Coronary artery (tissue), 2 donors: ENCODE measurements around the gene TM9SF2.

Source experiments
- DNase-seq: peaks from one replicate; pipeline ENCODE4 v3.0.0-alpha.2; 2017; ENCODE audit warnings: low spot score
- H3K27ac ChIP-seq, 2 donors: fragments of 200-600 bp; sonication (generic); one replicate each; pipeline ENCODE4 v1.5.1; 2016 to 2019
- H3K4me3 ChIP-seq: fragments of 200-600 bp; sonication (generic); 2 replicates; pipeline ENCODE4 v1.5.1; 2016; ENCODE audit warnings: mild to moderate bottlenecking, moderate library complexity
- TF ChIP-seq, protein P1 (sequence below): fragments of 200-600 bp; sonication (generic); IDR thresholded peaks from one replicate; pipeline ENCODE4 v1.5.1; 2019; ENCODE audit warnings: antibody characterized with exemption

TM9SF2 gene

DNA sequence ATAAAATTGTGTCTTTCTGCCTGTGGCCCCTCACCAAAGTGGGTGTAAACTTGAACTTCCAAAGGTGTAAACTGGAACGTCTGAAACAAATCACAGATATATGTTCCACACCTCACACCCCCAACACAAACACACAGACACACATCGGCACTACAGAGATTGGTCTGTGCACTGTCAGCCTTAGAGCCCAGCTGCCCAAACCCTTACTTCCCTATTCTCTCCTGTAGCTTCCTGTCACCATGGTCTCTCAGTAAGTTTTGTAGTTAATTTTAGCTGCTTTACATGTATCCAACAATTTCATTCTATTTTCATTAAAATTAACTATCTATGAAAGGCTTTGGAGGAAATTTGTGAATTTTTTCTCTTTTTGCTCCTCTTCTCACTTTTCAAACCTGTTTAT is 5.4 kb downstream of the TM9SF2 start:
- DNase-seq = no peak
- H3K4me3 ChIP-seq = no peak overlapping the region
- TF ChIP-seq, protein P1, sequence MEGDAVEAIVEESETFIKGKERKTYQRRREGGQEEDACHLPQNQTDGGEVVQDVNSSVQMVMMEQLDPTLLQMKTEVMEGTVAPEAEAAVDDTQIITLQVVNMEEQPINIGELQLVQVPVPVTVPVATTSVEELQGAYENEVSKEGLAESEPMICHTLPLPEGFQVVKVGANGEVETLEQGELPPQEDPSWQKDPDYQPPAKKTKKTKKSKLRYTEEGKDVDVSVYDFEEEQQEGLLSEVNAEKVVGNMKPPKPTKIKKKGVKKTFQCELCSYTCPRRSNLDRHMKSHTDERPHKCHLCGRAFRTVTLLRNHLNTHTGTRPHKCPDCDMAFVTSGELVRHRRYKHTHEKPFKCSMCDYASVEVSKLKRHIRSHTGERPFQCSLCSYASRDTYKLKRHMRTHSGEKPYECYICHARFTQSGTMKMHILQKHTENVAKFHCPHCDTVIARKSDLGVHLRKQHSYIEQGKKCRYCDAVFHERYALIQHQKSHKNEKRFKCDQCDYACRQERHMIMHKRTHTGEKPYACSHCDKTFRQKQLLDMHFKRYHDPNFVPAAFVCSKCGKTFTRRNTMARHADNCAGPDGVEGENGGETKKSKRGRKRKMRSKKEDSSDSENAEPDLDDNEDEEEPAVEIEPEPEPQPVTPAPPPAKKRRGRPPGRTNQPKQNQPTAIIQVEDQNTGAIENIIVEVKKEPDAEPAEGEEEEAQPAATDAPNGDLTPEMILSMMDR = no peak
- no peak overlapping the region for H3K27ac ChIP-seq

- Histone ChIP-seq H3K4me3 (no peak overlapping the region), H3K27ac (no peak overlapping the region)
- TF ChIP-seq, protein P1 = no peak
- DNase-seq = no peak
Measured at GRCh38 chr13:99507054-99507453, 5.8 kb downstream of the TM9SF2 start.

GRCh38 chr13:99507551-99507950 is 6.3 kb downstream of the TM9SF2 start:
- DNase-seq = no peak
- TF ChIP-seq, protein P1 = no peak
- H3K4me3 ChIP-seq = no peak overlapping the region
- H3K27ac ChIP-seq = no peak overlapping the region

DNA sequence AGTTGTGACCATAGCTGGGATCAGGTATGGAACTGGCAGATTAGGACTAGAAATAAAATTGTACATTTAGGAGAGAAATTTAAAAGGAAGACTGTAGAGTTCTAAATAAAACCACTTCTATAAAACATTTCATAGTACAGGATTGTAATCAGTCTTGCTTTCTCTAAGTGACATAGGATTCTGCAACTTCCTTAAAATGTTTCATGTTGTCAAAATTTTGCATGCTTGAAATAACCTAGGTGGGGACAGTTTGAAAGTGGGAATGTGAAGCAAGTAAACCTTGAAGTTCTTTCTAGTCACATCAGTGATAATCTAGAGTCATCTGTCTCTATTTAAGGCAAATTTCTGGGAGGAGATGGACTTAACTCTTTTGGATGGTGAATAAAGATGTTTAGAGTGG is 6.7 kb downstream of the TM9SF2 start:
- Histone ChIP-seq H3K4me3 (no peak overlapping the region), H3K27ac (no peak overlapping the region)
- TF ChIP-seq, protein P1 = no peak
- no peak for DNase-seq

- H3K27ac ChIP-seq = no peak overlapping the region
- no peak overlapping the region for H3K4me3 ChIP-seq
- TF ChIP-seq, protein P1 = no peak
- no peak for DNase-seq
Measured at GRCh38 chr13:99509479-99509878, 8.2 kb downstream of the TM9SF2 start.

- Histone ChIP-seq H3K4me3 (no peak overlapping the region), H3K27ac (no peak overlapping the region)
- TF ChIP-seq, protein P1 = no peak
- no peak for DNase-seq
Measured at GRCh38 chr13:99514801-99515200, 13.5 kb downstream of the TM9SF2 start.

GRCh38 chr13:99516153-99516929 is 15.1 kb downstream of the TM9SF2 start:
- Histone ChIP-seq H3K4me3 (no peak overlapping the region), H3K27ac (no peak overlapping the region)
- TF ChIP-seq, protein P1 = no peak
- DNase-seq = no peak
